ENCODE measurements around the gene CTNNA2.

DNA sequence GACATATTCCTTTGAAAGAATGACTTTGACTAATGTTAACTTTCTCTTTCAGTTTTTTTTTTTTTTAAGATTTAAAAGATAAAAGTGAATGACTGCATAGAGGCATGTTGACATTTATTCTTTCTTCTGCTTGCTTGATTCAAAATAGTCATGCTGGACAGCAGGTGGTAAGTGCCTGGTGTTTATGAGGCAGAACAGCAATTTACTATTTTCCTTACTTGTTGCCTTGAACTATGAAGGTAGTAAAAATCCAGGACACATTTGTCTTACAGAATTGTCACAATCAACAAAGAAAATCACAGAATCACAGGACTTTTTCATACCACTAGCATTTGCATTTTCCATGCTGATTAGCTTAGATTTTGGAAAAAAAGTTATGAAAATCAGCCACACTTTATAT lies 388.3 kb downstream of the CTNNA2 start:
- TF ChIP-seq, protein P1, sequence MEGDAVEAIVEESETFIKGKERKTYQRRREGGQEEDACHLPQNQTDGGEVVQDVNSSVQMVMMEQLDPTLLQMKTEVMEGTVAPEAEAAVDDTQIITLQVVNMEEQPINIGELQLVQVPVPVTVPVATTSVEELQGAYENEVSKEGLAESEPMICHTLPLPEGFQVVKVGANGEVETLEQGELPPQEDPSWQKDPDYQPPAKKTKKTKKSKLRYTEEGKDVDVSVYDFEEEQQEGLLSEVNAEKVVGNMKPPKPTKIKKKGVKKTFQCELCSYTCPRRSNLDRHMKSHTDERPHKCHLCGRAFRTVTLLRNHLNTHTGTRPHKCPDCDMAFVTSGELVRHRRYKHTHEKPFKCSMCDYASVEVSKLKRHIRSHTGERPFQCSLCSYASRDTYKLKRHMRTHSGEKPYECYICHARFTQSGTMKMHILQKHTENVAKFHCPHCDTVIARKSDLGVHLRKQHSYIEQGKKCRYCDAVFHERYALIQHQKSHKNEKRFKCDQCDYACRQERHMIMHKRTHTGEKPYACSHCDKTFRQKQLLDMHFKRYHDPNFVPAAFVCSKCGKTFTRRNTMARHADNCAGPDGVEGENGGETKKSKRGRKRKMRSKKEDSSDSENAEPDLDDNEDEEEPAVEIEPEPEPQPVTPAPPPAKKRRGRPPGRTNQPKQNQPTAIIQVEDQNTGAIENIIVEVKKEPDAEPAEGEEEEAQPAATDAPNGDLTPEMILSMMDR (IDR thresholded peaks at IDR 0.05; ENCODE audit: control extremely low read depth in 1 of 3, insufficient read depth in 1 of 3, low read depth in 1 of 3, low read length in 3 of 3), result no peak
- TF ChIP-seq, protein P2, sequence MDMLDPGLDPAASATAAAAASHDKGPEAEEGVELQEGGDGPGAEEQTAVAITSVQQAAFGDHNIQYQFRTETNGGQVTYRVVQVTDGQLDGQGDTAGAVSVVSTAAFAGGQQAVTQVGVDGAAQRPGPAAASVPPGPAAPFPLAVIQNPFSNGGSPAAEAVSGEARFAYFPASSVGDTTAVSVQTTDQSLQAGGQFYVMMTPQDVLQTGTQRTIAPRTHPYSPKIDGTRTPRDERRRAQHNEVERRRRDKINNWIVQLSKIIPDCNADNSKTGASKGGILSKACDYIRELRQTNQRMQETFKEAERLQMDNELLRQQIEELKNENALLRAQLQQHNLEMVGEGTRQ (IDR thresholded peaks at IDR 0.05; ENCODE audit: low read length), result no peak
- no peak for TF ChIP-seq ZNF274 (IDR thresholded peaks at IDR 0.05; ENCODE audit: borderline replicate concordance, extremely low read depth, low read length)
- no peak for TF ChIP-seq CBX5 (IDR thresholded peaks at IDR 0.05; ENCODE audit: low read depth, low read length)
- TF ChIP-seq GTF2F1 (IDR thresholded peaks at IDR 0.05; ENCODE audit: borderline replicate concordance, low read depth, low read length), result no peak
- TF ChIP-seq POLR2A (IDR thresholded peaks at IDR 0.05; ENCODE audit: control extremely low read depth in 1 of 2, low read depth in 2 of 2, low read length in 2 of 2), result no peak
- TF ChIP-seq, protein P3, sequence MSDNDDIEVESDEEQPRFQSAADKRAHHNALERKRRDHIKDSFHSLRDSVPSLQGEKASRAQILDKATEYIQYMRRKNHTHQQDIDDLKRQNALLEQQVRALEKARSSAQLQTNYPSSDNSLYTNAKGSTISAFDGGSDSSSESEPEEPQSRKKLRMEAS (IDR thresholded peaks at IDR 0.05), result no peak

All from H1 (cell line).